Retina (tissue), 1 donor: ENCODE results near the gene NLGN1.
"Not testable (repeated sequence)": the region's sequence is repeated elsewhere in the genome, so short reads cannot be mapped to it uniquely, and the experiment has no call there.

Source experiments
- DNase-seq: peaks from one replicate; pipeline ENCODE4 v3.0.0-alpha.2; 2016

The NLGN1 gene

GRCh38 chr3:173430576-173430975 is 33.0 kb downstream of the NLGN1 start:
- no peak for DNase-seq

- DNase-seq: no peak
These were observed 41.5 kb downstream of the NLGN1 start for GRCh38 chr3:173439004-173439403.

DNA sequence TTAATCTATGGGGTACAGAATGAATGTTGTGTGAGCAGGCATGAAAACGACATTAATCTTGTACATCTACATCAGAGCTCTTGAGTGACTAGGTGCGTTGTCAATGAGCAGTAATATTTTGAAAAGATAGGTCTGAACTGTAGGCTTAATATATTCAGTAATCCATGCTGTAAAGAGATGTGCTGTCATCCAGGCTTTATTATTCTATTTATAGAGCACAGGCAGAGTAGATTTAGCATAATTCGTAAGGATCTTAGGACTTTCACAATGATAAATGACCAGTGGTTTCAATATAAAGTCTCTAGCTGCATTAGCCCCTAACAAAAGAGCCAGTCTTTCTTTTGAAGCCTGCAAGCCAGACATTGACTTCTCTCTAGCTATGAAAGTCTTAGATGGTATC is 43.0 kb downstream of the NLGN1 start:
- DNase-seq: no peak

GRCh38 chr3:173451561-173451960 is 54.0 kb downstream of the NLGN1 start:
- DNase-seq: not testable (repeated sequence)

GRCh38 chr3:173463250-173463649 is 65.7 kb downstream of the NLGN1 start:
- DNase-seq: no peak

GRCh38 chr3:173465112-173465511 is 67.6 kb downstream of the NLGN1 start:
- DNase-seq: no peak

GRCh38 chr3:173465898-173466678 is 68.5 kb downstream of the NLGN1 start:
- no peak for DNase-seq

- no peak for DNase-seq
These were observed 70.0 kb downstream of the NLGN1 start for GRCh38 chr3:173467501-173467900.

GRCh38 chr3:173473237-173473636 is 75.7 kb downstream of the NLGN1 start:
- no peak for DNase-seq

DNA sequence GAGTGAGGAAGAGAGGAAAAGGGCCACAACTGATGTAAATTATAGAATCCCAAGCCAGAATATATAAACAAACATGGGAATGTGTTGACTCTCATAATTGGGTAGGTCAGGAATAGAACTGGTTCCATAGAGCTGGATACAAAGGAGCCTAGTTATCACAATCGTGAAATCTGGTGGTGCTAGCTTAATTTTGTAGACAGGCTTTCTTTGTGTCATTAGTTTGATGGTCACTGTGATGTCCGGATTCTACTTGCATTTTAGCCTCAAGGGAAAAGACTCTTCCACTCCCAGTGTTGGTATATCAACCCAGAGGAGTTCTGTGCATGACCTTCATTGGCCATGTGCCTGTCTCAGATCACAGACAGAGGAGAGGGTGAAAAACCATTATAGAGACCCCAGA is 81.8 kb downstream of the NLGN1 start:
- no peak for DNase-seq

DNA sequence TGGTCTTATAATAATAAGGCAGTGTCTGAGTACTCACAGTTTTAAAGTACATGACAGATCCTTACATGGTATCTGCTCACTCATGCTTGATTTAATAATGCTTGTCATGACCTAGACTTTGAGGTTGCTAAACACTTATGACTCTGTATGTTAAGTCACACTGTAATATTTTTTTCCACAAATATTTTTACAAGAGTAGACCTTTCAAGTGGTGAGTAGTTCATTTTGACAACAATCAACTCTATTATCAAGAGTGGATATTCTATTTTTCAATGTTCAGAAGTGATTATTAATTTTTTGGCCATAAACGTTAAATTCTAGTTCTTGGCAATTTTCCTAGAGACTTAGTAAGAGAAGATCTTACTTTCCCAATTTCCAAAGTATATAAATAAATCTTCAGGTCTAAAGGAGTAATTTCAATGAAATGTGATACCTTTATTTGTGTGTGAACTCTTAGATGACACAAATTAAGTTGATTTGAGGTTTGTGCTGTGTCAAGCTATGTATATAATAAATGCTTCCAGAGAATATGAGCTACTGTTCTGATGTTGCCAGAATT is 104.5 kb downstream of the NLGN1 start:
- no peak for DNase-seq

DNA sequence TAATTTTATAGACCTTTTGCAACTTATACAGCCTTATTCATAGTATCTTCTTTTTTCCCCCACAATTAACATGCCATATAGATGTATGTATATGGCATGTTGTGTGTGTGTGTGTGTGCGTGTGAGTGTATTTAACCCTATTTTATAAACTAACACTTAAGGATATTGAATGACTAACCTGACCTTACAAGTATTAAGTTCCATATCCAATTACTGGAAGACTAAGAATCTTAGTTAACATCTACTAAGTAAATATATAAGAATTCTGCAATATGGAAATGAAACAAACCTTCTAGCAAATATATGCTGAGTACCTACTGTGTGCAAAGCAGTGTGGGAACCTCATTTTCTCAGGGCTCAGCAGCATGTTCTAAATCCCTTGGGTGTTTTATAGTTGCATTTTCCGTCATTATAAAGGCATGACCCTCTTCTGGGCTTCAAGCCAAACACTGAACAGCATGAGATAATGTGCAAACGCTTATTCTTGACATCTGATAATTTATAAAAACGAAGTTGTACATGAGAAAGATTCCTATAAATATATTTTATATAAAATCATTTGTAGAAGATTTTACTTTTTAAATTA is 105.5 kb downstream of the NLGN1 start:
- DNase-seq: no peak

GRCh38 chr3:173510565-173510964 is 113.0 kb downstream of the NLGN1 start:
- DNase-seq: no peak

- DNase-seq: no peak
These were observed 115.6 kb downstream of the NLGN1 start for GRCh38 chr3:173513123-173513522.

GRCh38 chr3:173529062-173529711 is 131.6 kb downstream of the NLGN1 start:
- no peak for DNase-seq

GRCh38 chr3:173531602-173532001 is 134.1 kb downstream of the NLGN1 start:
- DNase-seq: no peak

DNA sequence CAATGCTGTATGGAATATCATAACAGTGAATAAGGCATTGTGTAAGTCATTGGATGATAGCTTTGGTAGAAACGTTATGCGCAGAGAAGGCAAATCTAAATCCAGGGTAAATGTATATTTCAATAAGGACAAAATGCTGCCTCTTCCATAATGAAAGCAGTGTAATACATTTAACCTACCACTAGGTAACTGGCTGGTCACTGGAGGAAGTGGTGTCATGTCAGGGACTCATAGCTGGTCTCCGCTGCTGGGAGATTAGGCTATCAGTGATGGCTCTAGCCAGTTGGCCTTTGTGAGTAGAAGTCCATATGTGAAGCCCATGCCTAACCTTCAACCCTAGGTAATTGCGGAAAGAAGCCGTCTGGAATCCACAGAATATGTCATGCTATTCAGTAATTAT is 140.9 kb downstream of the NLGN1 start:
- no peak for DNase-seq

DNA sequence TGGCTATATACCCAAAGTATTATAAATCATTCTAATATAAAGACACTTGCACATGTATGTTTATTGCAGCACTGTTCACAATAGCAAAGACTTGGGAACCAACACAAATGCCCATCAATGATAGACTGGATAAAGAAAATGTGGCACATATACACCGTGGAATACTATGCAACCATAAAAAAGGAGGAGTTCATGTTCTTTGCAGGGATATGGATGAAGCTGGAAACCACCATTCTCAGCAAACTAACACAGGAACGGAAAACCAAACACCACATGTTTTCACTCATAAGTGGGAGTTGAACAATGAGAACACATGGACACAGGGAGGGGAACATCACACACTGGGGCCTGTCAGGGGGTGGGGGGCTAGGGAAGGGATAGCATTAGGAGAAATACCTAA is 148.0 kb downstream of the NLGN1 start:
- not testable (repeated sequence) for DNase-seq

- no peak for DNase-seq
These were observed 149.5 kb downstream of the NLGN1 start for GRCh38 chr3:173547070-173547469.

DNA sequence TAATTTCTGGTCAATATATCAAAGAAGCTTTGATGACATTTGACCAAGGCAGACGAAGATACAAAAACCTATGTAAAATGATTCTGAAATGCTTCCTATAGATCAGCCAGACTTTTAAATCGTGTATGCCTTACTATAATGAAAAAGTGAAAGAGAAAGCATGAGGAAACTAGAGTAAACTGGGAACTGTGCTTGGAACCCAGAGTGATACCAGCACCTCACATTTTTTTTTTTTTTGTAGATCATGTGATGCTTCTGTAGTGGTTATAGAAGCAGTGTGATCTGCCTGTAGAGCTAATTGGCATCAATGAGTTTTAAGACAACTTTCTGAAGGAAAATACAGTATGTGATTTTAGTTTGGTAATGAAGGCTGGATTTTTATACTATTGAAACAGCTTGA is 150.7 kb downstream of the NLGN1 start:
- DNase-seq: no peak

GRCh38 chr3:173552526-173552925 is 155.0 kb downstream of the NLGN1 start:
- no peak for DNase-seq

DNA sequence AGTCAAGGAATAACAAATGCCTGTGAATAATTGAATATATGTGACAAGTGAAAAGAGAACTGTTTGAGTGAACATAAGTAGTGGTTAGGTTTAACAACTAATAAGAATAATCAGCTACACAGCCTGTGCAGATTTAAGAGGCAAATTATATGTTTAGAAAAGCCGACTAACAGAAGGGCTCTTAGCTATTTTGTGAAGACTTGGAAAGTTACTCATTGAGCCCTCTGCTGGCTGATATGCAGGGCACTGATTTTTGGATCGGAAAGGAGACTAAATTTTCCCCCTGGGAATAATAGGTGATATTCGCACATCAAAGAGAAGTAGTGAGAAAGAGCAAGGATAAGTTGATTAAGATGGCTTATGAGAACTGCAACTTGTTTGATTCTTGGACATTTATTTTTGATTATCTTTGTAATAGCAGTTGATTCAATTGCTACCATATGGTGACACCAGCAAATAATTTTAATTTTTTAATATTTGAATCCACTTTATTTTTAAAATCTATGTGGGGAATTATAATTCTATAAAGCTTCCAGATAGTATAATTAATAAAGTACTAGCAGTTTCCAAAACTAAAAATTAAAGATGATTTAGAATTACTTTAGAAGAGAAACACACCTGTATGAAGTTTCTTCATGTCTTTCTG is 156.2 kb downstream of the NLGN1 start:
- peak; percentile 16 for DNase-seq

GRCh38 chr3:173556546-173556945 is 159.0 kb downstream of the NLGN1 start:
- no peak for DNase-seq
